T-cell (primary cell): Measurements from ENCODE around the gene BRDT. TPM values are rescaled to one million over a fixed set of nuclear protein-coding genes. Genes with fewer than 3 reads are reported as not detected.

ENCODE experiments used
- total RNA-seq, 35 experiments: library from RNA in 6 of 35; stranded (reverse) in 6 of 35; fragments of 120-200 nt in 1 of 35; gene quantifications; one replicate each; pipeline versions ENCODE4 v1.2.1 to v1.2.4 and lab custom pipeline; 2013 to 2026

Gene BRDT
- total RNA-seq, 5 donors from 2014 or later (not counting 1 experiment from before 2014, with no cell fraction given): not detected

Other genes starting within 250 kb of the BRDT start
- gene TGFBR3, start 63.2 kb upstream of the BRDT start, total RNA-seq: 10 to 100 TPM; 17.5 to 65.4 (median 36.4) TPM
- under 1 TPM in 3 of 5 donors, not detected in 2; 0.26 to 0.95 (median 0.33) TPM for gene EPHX4, start 80.6 kb downstream of the BRDT start, total RNA-seq
- gene SETSIP, start 126.0 kb downstream of the BRDT start, total RNA-seq: not detected
- 1 to 10 TPM; 3.9 to 6.2 (median 5.3) TPM for gene BTBD8, start 130.9 kb downstream of the BRDT start, total RNA-seq